DND-41 (cell line): ENCODE measurements around the gene TMEM135.

Source experiments
- EZH2 ChIP-seq: IDR thresholded peaks from 3 replicates; pipeline ENCODE4 v1.6.1; 2012; ENCODE audit warnings: borderline replicate concordance, low read depth, mild to moderate bottlenecking, moderate library complexity, low read length, inconsistent platforms; ENCODE audit not compliant: severe bottlenecking
- TF ChIP-seq, protein P1 (sequence below): IDR thresholded peaks from 2 replicates; pipeline ENCODE4 v1.5.1; 2012; ENCODE audit warnings: borderline replicate concordance, low read length, moderate library complexity, mild to moderate bottlenecking; ENCODE audit not compliant: poor library complexity, severe bottlenecking; ENCODE audit errors: extremely low read depth

DNA sequence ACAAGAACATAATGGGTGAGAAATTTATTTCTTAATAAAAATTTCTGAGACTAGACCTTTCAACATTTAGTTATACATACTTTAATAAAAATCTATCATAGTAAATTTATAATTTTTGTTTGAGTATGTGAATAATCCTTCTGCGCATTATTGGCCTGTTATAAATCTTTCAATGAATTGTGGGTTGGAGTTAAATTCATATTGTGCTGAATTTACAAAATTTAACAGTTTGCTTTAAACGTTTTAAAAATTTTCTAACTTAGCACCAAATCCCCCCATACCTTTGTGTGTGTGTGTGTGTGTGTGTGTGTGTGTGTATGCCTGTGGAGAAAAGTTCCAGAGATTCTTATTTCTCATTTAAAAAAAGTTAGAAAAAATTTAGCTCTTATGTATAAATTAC is 111.0 kb downstream of the TMEM135 start:
- TF ChIP-seq, protein P1, sequence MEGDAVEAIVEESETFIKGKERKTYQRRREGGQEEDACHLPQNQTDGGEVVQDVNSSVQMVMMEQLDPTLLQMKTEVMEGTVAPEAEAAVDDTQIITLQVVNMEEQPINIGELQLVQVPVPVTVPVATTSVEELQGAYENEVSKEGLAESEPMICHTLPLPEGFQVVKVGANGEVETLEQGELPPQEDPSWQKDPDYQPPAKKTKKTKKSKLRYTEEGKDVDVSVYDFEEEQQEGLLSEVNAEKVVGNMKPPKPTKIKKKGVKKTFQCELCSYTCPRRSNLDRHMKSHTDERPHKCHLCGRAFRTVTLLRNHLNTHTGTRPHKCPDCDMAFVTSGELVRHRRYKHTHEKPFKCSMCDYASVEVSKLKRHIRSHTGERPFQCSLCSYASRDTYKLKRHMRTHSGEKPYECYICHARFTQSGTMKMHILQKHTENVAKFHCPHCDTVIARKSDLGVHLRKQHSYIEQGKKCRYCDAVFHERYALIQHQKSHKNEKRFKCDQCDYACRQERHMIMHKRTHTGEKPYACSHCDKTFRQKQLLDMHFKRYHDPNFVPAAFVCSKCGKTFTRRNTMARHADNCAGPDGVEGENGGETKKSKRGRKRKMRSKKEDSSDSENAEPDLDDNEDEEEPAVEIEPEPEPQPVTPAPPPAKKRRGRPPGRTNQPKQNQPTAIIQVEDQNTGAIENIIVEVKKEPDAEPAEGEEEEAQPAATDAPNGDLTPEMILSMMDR = no peak
- TF ChIP-seq EZH2 = no peak
